Lung (tissue), 12 donors: ENCODE data around the gene DIP2C. TPM values are rescaled to one million over a fixed set of nuclear protein-coding genes. Genes with fewer than 3 reads are reported as not detected.

Experiments
- ATAC-seq: fragments of 200-7000 bp; cut with Tn5 transposase; one replicate; pipeline ENCODE4 v1.9.1; 2020; ENCODE audit warnings: moderate number of reproducible peaks; ENCODE audit not compliant: insufficient read depth, low FRiP score
- DNase-seq, 3 donors: peaks; one replicate each; pipeline ENCODE4 v3.0.0-alpha.2; 2013 to 2017
- H3K27ac ChIP-seq, 2 donors: one replicate each; pipeline ENCODE4 v1.5.1; 2013; ENCODE audit warnings: mild to moderate bottlenecking in 2 of 2, moderate library complexity in 2 of 2, control low read depth in 1 of 2, inconsistent platforms in 1 of 2, low read depth in 1 of 2, low read length in 1 of 2
- H3K27me3 ChIP-seq, 3 donors: one replicate each; pipeline ENCODE4 v1.5.1; 2013; ENCODE audit warnings: low read length in 2 of 3; ENCODE audit not compliant: control insufficient read depth in 3 of 3, insufficient read depth in 3 of 3
- H3K36me3 ChIP-seq, 4 donors: one replicate each; pipeline ENCODE4 v1.5.1; 2013; ENCODE audit warnings: low read length in 4 of 4, mild to moderate bottlenecking in 1 of 4, moderate library complexity in 1 of 4; ENCODE audit not compliant: control insufficient read depth in 4 of 4, insufficient read depth in 4 of 4
- H3K4me1 ChIP-seq, 5 donors: one replicate each; pipeline ENCODE4 v1.5.1; 2013; ENCODE audit warnings: low read length in 5 of 5, mild to moderate bottlenecking in 2 of 5, moderate library complexity in 1 of 5; ENCODE audit not compliant: control insufficient read depth in 5 of 5, insufficient read depth in 5 of 5
- H3K4me3 ChIP-seq: one replicate; pipeline ENCODE4 v1.5.1; 2013; ENCODE audit warnings: mild to moderate bottlenecking, control low read depth, moderate library complexity
- H3K9ac ChIP-seq, 2 donors: one replicate each; pipeline ENCODE4 v1.5.1; 2013; ENCODE audit warnings: low read length in 2 of 2, control low read depth in 1 of 2; ENCODE audit not compliant: insufficient read depth in 1 of 2
- H3K9me3 ChIP-seq, 4 donors: one replicate each; pipeline ENCODE4 v1.5.1; 2013; ENCODE audit warnings: low read length in 3 of 4, mild to moderate bottlenecking in 1 of 4, moderate library complexity in 1 of 4; ENCODE audit not compliant: control insufficient read depth in 4 of 4, insufficient read depth in 3 of 4
- CTCF ChIP-seq: IDR thresholded peaks from 2 replicates; pipeline ENCODE4 v1.5.1; 2012; ENCODE audit warnings: mild to moderate bottlenecking; ENCODE audit errors: control extremely low read depth, extremely low read depth
- WGBS, 2 donors: extraction: QIAGEN DNeasy Blood & Tissue Kit; methylation state at CpG; one replicate each; pipeline ENCODE4 v1.1.7; 2013; 5-methylcytosine and 5-hydroxymethylcytosine counted together
- polyA plus RNA-seq, 2 donors: library from polyadenylated mRNA; stranded (reverse); fragments of 200-250 nt; gene quantifications; one replicate each; pipeline ENCODE4 v1.2.1, GENCODE V29; 2013
- total RNA-seq, 2 donors: library from RNA; depleted of rRNA in 1 of 2; stranded (reverse); fragments of >200 nt in 1 of 2; gene quantifications; one replicate each; pipeline ENCODE4 v1.2.1, GENCODE V29; 2014 to 2021
- donor health status: control.
- donor health status: control.
- donor health status: Bipolar disorder and iron deficiency.
- donor health status: healthy.
- donor health status: DM: yes; HTN: yes; CAD: no.

Gene DIP2C
- total and polyA plus RNA-seq, 4 donors, result 3.6 to 20.0 (median 9.5) TPM

GRCh38 chr10:327889-328852, 361.3 kb downstream of the DIP2C start:
- no peak for ATAC-seq
- H3K9ac ChIP-seq, result peak overlapping the region in 1 of 2 donors; percentile 82
- H3K4me3 ChIP-seq, result no peak overlapping the region
- DNase-seq, result peak in 2 of 3 donors; percentile 68 to 78
- WGBS, 2 donors, result 91 to 95% methylated on average over 22 of the region's 22 CpGs
- peaks cover 0 to 25% (median 0%) of the 10 kb centered on the region in 5 donors for H3K4me1 ChIP-seq
- peaks cover 3 to 17% (median 9%) of the 10 kb centered on the region in 4 donors for H3K36me3 ChIP-seq
- no peaks in the 10 kb centered on the region for H3K9me3 ChIP-seq
- no peaks in the 10 kb centered on the region for H3K27me3 ChIP-seq
- TF ChIP-seq CTCF, result no peak
- H3K27ac ChIP-seq, result no peak overlapping the region

- ATAC-seq, result no peak
- Histone ChIP-seq H3K36me3 (peaks cover 3 to 17% (median 9%) of the 10 kb centered on the region in 4 donors), H3K27ac (no peak overlapping the region), H3K9me3 (no peaks in the 10 kb centered on the region), H3K4me1 (peaks cover 0 to 25% (median 0%) of the 10 kb centered on the region in 5 donors), H3K9ac (no peak overlapping the region), H3K4me3 (no peak overlapping the region), H3K27me3 (no peaks in the 10 kb centered on the region)
- no peak for DNase-seq
- TF ChIP-seq CTCF, result no peak
- WGBS, 2 donors, result 93 to 94% methylated on average over 29 of the region's 29 CpGs
Observed at GRCh38 chr10:326894-327635, 362.4 kb downstream of the DIP2C start.

GRCh38 chr10:326350-326749, 363.1 kb downstream of the DIP2C start:
- ATAC-seq, result no peak
- Histone ChIP-seq H3K9me3 (no peaks in the 10 kb centered on the region), H3K4me1 (peaks cover 0 to 25% (median 0%) of the 10 kb centered on the region in 5 donors), H3K27ac (no peak overlapping the region), H3K36me3 (peaks cover 3 to 17% (median 9%) of the 10 kb centered on the region in 4 donors), H3K4me3 (no peak overlapping the region), H3K27me3 (no peaks in the 10 kb centered on the region), H3K9ac (no peak overlapping the region)
- WGBS, 2 donors, result 94 to 95% methylated on average over 11 of the region's 11 CpGs
- no peak for DNase-seq
- no peak for TF ChIP-seq CTCF
